ENCODE results near the gene CBLN3. TPM values are rescaled to one million over a fixed set of nuclear protein-coding genes. Genes with fewer than 3 reads are reported as not detected.

Gene CBLN3
- total RNA-seq, 4 donors from 2014 or later, result 0.13 to 0.95 (median 0.85) TPM; not detected in 1

- Histone ChIP-seq H3K27ac (no peak overlapping the region), H3K4me3 (no peak overlapping the region), H3K36me3 (peaks cover 0 to 81% (median 6%) of the 10 kb centered on the region in 3 donors), H3K4me1 (peaks cover 0 to 32% (median 7%) of the 10 kb centered on the region in 3 donors), H3K9me3 (no peaks in the 10 kb centered on the region), H3K27me3 (no peaks in the 10 kb centered on the region)
- no peak for TF ChIP-seq POLR2A (IDR thresholded peaks at IDR 0.05)
- TF ChIP-seq CTCF (IDR thresholded peaks at IDR 0.05), result no peak
- WGBS, 2 donors, result 84 to 100% methylated on average over 2 to 6 of the region's 18 CpGs
- DNase-seq, result no peak
- intact Hi-C loops (cut with DNase I), result no loop called here
Measured at GRCh38 chr14:24407608-24408325, 21.7 kb downstream of the CBLN3 start.

- no peak overlapping the region for H3K4me3 ChIP-seq
- no peak for DNase-seq
- H3K9me3 ChIP-seq, result no peaks in the 10 kb centered on the region
- WGBS, 2 donors, result 72 to 92% methylated on average over 4 to 6 of the region's 6 CpGs
- H3K4me1 ChIP-seq, result peaks cover 0 to 41% (median 13%) of the 10 kb centered on the region in 3 donors
- TF ChIP-seq CTCF (IDR thresholded peaks at IDR 0.05) (no peak), POLR2A (IDR thresholded peaks at IDR 0.05) (no peak)
- intact Hi-C loops (cut with DNase I), result no loop called here
- H3K27ac ChIP-seq, result no peak overlapping the region
- H3K27me3 ChIP-seq, result no peaks in the 10 kb centered on the region
- H3K36me3 ChIP-seq, result peaks cover 0 to 72% (median 6%) of the 10 kb centered on the region in 3 donors
Measured at GRCh38 chr14:24406416-24406815, 23.1 kb downstream of the CBLN3 start.

- intact Hi-C loops (cut with DNase I), result no loop called here
- Histone ChIP-seq H3K36me3 (peaks cover 0 to 56% (median 6%) of the 10 kb centered on the region in 3 donors), H3K27me3 (no peaks in the 10 kb centered on the region), H3K4me1 (peaks cover 9 to 57% (median 25%) of the 10 kb centered on the region in 3 donors), H3K4me3 (no peak overlapping the region), H3K27ac (peak overlapping the region in 1 of 4 donors; percentile 0), H3K9me3 (no peaks in the 10 kb centered on the region)
- TF ChIP-seq CTCF (IDR thresholded peaks at IDR 0.05), result no peak
- no peak for TF ChIP-seq POLR2A (IDR thresholded peaks at IDR 0.05)
- 70 to 90% methylated on average over 4 of the region's 4 CpGs for WGBS, 2 donors
- DNase-seq, result no peak
Measured at GRCh38 chr14:24404814-24405213, 24.7 kb downstream of the CBLN3 start.

- no peak overlapping the region for H3K4me3 ChIP-seq
- no peaks in the 10 kb centered on the region for H3K9me3 ChIP-seq
- peaks cover 0 to 43% (median 1%) of the 10 kb centered on the region in 3 donors for H3K36me3 ChIP-seq
- no peaks in the 10 kb centered on the region for H3K27me3 ChIP-seq
- intact Hi-C loops (cut with DNase I), result no loop called here
- peaks cover 21 to 68% (median 32%) of the 10 kb centered on the region in 3 donors for H3K4me1 ChIP-seq
- 58 to 61% methylated on average over 7 of the region's 7 CpGs for WGBS, 2 donors
- no peak for DNase-seq
- H3K27ac ChIP-seq, result peak overlapping the region in 1 of 4 donors; percentile 50
- TF ChIP-seq POLR2A (IDR thresholded peaks at IDR 0.05) (no peak), CTCF (IDR thresholded peaks at IDR 0.05) (no peak)
Measured at GRCh38 chr14:24403294-24403998, 26.0 kb downstream of the CBLN3 start.
